ENCODE measurements around the gene NFKBIZ. TPM values are rescaled to one million over a fixed set of nuclear protein-coding genes. Genes with fewer than 3 reads are reported as not detected.

The NFKBIZ gene
- polyA plus RNA-seq, 1 of the 3 experiments (the other 2 are of a cell fraction), result 59.9 TPM

DNA sequence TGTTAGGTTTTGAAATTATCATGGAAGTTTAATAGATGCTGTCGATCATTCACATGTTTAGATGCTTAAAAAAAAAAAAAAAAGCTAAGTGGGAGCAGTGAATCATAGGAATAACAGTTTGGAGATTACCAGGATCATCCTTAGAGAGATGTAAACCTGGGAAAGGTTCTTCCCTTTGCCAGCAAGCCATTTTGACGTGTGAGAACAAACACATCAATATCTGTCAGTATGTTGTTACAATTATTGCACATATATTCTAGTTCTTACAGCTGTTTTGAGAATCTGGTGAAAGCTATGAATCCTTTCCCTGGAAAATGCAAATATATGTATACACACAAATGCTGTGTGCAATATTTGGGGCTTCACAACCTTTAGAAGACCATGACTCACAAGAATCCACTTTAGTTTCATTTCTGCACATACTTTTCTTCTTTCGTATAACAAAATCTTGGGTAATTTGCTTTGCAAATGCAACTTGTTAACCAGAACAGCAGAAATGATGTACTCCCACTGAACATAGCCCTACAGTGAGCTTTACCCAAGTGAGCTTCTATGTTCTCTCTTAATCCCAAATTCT, 12.0 kb downstream of the NFKBIZ start:
- peak overlapping the region in 1 of 2 experiments; percentile 40; a peak in 2 of 4 replicates for H3K27ac ChIP-seq (ENCODE audit: low read depth in 2 of 2, low read length in 1 of 2)
- H4K20me1 ChIP-seq (ENCODE audit: insufficient read depth), result peaks cover 16% of the 10 kb centered on the region; the same call in 1 of the 2 replicates
- CTCF ChIA-PET, result no interaction called here
- no peaks in the 10 kb centered on the region for H3K27me3 ChIP-seq (ENCODE audit: insufficient read depth)
- no peaks in the 10 kb centered on the region for H3K9me3 ChIP-seq
- H3K4me1 ChIP-seq (ENCODE audit: control insufficient read depth in 1 of 2, insufficient read depth in 2 of 2, low read depth in 1 of 2, low read length in 1 of 2), result peaks cover 3 to 11% of the 10 kb centered on the region in 2 experiments; a peak in 2 of 4 replicates
- no peak overlapping the region for H3K9ac ChIP-seq
- peaks cover 82% of the 10 kb centered on the region for H3F3A ChIP-seq (replicated peaks; ENCODE audit: insufficient read depth)
- no peak overlapping the region for H2AFZ ChIP-seq (ENCODE audit: low read depth)
- H3K4me3 ChIP-seq (ENCODE audit: low read depth in 2 of 2, low read length in 1 of 2), result no peak overlapping the region
- no peak for DNase-seq
- peaks cover 56 to 57% of the 10 kb centered on the region in 2 experiments for H3K36me3 ChIP-seq (replicated peaks in 1 of 2; ENCODE audit: control insufficient read depth in 1 of 2, insufficient read depth in 2 of 2, low read length in 1 of 2)
- no peak overlapping the region for H3K4me2 ChIP-seq
- POLR2A ChIA-PET, result no interaction called here
- H3K9me2 ChIP-seq, result no peaks in the 10 kb centered on the region
- H3K79me2 ChIP-seq (ENCODE audit: insufficient read depth), result peaks cover 19% of the 10 kb centered on the region; the same call in 1 of the 2 replicates
- WGBS (ENCODE audit: low lambda C conversion rate), result 86% methylated on average over 3 of the region's 3 CpGs
- TF ChIP-seq POLR2AphosphoS5 (IDR thresholded peaks at IDR 0.05; ENCODE audit: low read depth, low read length), result no peak
- no peak for TF ChIP-seq EP300 (IDR thresholded peaks at IDR 0.05; ENCODE audit: borderline replicate concordance in 1 of 2, low read depth in 1 of 2, low read length in 1 of 2)
- TF ChIP-seq REST (IDR thresholded peaks at IDR 0.05; ENCODE audit: low read depth, low read length), result no peak
- no peak for TF ChIP-seq SIN3A (IDR thresholded peaks at IDR 0.05; ENCODE audit: borderline replicate concordance, low read depth, low read length)
- TF ChIP-seq RAD21 (IDR thresholded peaks at IDR 0.05; ENCODE audit: low read length), result no peak

- ChIA-PET CTCF (no interaction called here), POLR2A (no interaction called here)
- no peak overlapping the region for H2AFZ ChIP-seq (ENCODE audit: low read depth)
- no peaks in the 10 kb centered on the region for H3K27me3 ChIP-seq (ENCODE audit: insufficient read depth)
- peaks cover 16% of the 10 kb centered on the region; the same call in 1 of the 2 replicates for H4K20me1 ChIP-seq (ENCODE audit: insufficient read depth)
- H3K9me3 ChIP-seq, result no peaks in the 10 kb centered on the region
- H3F3A ChIP-seq (replicated peaks; ENCODE audit: insufficient read depth), result peaks cover 81% of the 10 kb centered on the region
- peak; percentile 48 for TF ChIP-seq POLR2AphosphoS5 (IDR thresholded peaks at IDR 0.05; ENCODE audit: low read depth, low read length)
- TF ChIP-seq, protein P1, sequence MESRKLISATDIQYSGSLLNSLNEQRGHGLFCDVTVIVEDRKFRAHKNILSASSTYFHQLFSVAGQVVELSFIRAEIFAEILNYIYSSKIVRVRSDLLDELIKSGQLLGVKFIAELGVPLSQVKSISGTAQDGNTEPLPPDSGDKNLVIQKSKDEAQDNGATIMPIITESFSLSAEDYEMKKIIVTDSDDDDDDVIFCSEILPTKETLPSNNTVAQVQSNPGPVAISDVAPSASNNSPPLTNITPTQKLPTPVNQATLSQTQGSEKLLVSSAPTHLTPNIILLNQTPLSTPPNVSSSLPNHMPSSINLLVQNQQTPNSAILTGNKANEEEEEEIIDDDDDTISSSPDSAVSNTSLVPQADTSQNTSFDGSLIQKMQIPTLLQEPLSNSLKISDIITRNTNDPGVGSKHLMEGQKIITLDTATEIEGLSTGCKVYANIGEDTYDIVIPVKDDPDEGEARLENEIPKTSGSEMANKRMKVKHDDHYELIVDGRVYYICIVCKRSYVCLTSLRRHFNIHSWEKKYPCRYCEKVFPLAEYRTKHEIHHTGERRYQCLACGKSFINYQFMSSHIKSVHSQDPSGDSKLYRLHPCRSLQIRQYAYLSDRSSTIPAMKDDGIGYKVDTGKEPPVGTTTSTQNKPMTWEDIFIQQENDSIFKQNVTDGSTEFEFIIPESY (IDR thresholded peaks at IDR 0.05; ENCODE audit: borderline replicate concordance, low read depth), result no peak
- H3K4me2 ChIP-seq, result no peak overlapping the region
- no peak for DNase-seq
- no peak overlapping the region for H3K4me3 ChIP-seq (ENCODE audit: low read depth in 2 of 2, low read length in 1 of 2)
- H3K27ac ChIP-seq (ENCODE audit: low read depth in 2 of 2, low read length in 1 of 2), result peak overlapping the region in 1 of 2 experiments; percentile 40; a peak in 2 of 4 replicates
- H3K79me2 ChIP-seq (ENCODE audit: insufficient read depth), result peaks cover 14% of the 10 kb centered on the region; the same call in 1 of the 2 replicates
- H3K9ac ChIP-seq, result no peak overlapping the region
- H3K9me2 ChIP-seq, result no peaks in the 10 kb centered on the region
- 78% methylated on average over 5 of the region's 5 CpGs for WGBS (ENCODE audit: low lambda C conversion rate)
- peaks cover 0 to 11% of the 10 kb centered on the region in 2 experiments; a peak in 2 of 4 replicates for H3K4me1 ChIP-seq (ENCODE audit: control insufficient read depth in 1 of 2, insufficient read depth in 2 of 2, low read depth in 1 of 2, low read length in 1 of 2)
- H3K36me3 ChIP-seq (replicated peaks in 1 of 2; ENCODE audit: control insufficient read depth in 1 of 2, insufficient read depth in 2 of 2, low read length in 1 of 2), result peaks cover 51% of the 10 kb centered on the region in 2 experiments
Measured at GRCh38 chr3:101861789-101862415, 12.6 kb downstream of the NFKBIZ start.

Data from SK-N-SH (cell line).